ENCODE measurements around the gene TCEA3.

DNA sequence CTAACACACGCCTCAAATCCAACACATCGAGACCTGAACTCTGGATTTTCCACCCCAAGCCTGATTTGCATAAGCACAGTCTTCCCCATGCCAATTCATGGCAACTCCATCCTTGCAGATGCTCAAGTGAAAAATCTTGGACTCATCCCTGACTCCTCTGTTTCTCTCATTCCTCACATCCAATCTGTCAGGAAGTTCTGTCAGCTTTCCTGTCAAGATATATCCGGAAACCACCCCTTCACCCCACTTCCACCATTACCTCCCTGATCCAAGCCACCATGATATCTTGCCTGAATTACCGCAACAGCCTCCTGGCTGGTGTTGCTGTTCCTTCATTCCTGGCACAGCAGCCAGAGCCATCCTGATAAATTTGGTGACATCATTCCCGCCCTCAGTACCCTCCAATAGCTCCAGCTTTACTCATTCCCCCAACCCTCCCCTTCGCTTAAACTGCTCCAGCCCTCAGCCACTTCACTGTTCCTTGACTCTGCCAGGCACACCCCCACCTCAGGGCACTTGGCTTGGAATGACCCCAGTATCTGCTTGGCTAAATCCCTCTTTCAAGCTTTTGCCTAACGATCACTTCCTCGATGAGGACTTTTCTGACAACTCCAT lies 17.4 kb downstream of the TCEA3 start:
- no peak for TF ChIP-seq EZH2phosphoT487 (IDR thresholded peaks at IDR 0.05; ENCODE audit: low read length)
- TF ChIP-seq, protein P1, sequence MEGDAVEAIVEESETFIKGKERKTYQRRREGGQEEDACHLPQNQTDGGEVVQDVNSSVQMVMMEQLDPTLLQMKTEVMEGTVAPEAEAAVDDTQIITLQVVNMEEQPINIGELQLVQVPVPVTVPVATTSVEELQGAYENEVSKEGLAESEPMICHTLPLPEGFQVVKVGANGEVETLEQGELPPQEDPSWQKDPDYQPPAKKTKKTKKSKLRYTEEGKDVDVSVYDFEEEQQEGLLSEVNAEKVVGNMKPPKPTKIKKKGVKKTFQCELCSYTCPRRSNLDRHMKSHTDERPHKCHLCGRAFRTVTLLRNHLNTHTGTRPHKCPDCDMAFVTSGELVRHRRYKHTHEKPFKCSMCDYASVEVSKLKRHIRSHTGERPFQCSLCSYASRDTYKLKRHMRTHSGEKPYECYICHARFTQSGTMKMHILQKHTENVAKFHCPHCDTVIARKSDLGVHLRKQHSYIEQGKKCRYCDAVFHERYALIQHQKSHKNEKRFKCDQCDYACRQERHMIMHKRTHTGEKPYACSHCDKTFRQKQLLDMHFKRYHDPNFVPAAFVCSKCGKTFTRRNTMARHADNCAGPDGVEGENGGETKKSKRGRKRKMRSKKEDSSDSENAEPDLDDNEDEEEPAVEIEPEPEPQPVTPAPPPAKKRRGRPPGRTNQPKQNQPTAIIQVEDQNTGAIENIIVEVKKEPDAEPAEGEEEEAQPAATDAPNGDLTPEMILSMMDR (IDR thresholded peaks at IDR 0.05; ENCODE audit: low read length), result no peak
- no peak for TF ChIP-seq EZH2 (optimal IDR thresholded peaks at IDR 0.05; ENCODE audit: low read depth, low read length)
